HepG2 (cell line): Measurements from ENCODE around the gene MORC3. TPM values are rescaled to one million over a fixed set of nuclear protein-coding genes. Genes with fewer than 3 reads are reported as not detected.

ENCODE experiments used
- ATAC-seq: fragments of 200-7000 bp; cut with Tn5 transposase; 3 replicates; pipeline ENCODE4 v1.9.1; 2020; ENCODE audit warnings: mild to moderate bottlenecking, moderate library complexity
- BruUV-seq: library from RNA; stranded (reverse); fragments of 400-500 nt; replicated peaks from 2 replicates; lab custom pipeline; 2021; lab: Mats Ljungman, UMichigan
- CTCF ChIA-PET: fragments of 300-600 bp; formaldehyde crosslinking; extraction: SDS; loops from one replicate; lab custom pipeline; 2021; ENCODE audit warnings: low total read pairs, inconsistent platforms, low intra/inter-chr PET ratio; lab: Yijun Ruan, JAX
- POLR2A ChIA-PET: fragments of 350-600 bp; sonication (Branson Sonifier 250); formaldehyde crosslinking; loops from one replicate; lab custom pipeline; 2020; ENCODE audit warnings: antibody characterized with exemption, inconsistent platforms; lab: Yijun Ruan, JAX
- DNase-seq: peaks from one replicate; pipeline ENCODE4 v3.0.0-alpha.2; 2015; ENCODE audit warnings: low spot score
- FAIRE-seq: peaks from 3 replicates; lab custom pipeline; 2011; peaks lifted over from hg19 to GRCh38; lab: Jason Lieb, UNC
- H2AFZ ChIP-seq: one replicate; pipeline ENCODE4 v1.6.1; 2011; ENCODE audit warnings: low read length, inconsistent platforms
- H3K27ac ChIP-seq: fragments of 300-600 bp; 3 replicates; pipeline ENCODE4 v1.8.0; 2011; ENCODE audit warnings: mixed run types, mild to moderate bottlenecking, mixed read lengths, low read length, inconsistent platforms; ENCODE audit not compliant: insufficient read depth; ENCODE audit errors: extremely low read length
- H3K27me3 ChIP-seq, 2 experiments: fragments of 200-600 bp in 1 of 2; 2 replicates in 1 of 2; 3 replicates in 1 of 2; pipeline versions ENCODE4 v1.6.0 to v1.8.0; 2011; ENCODE audit warnings: low read length in 2 of 2, mild to moderate bottlenecking in 2 of 2, moderate library complexity in 2 of 2, inconsistent platforms in 1 of 2; ENCODE audit not compliant: insufficient read depth in 2 of 2, control insufficient read depth in 1 of 2
- H3K36me3 ChIP-seq, 2 experiments: fragments of 200-600 bp in 1 of 2; replicated peaks in 1 of 2; 2 replicates in 1 of 2; 3 replicates in 1 of 2; pipeline versions ENCODE4 v1.5.1 to v1.8.0; 2011; ENCODE audit warnings: low read length in 2 of 2, inconsistent platforms in 1 of 2; ENCODE audit not compliant: insufficient read depth in 2 of 2, control insufficient read depth in 1 of 2
- H3K4me1 ChIP-seq: 2 replicates; pipeline ENCODE4 v1.5.1; 2012; ENCODE audit warnings: low read length, inconsistent platforms; ENCODE audit not compliant: insufficient read depth
- H3K4me2 ChIP-seq: 2 replicates; pipeline ENCODE4 v1.6.0; 2011; ENCODE audit warnings: low read depth, low read length, inconsistent platforms
- H3K4me3 ChIP-seq, 3 experiments: fragments of 200-600 bp in 1 of 3; sonication (generic), shearing (Covaris generic) in 1 of 3; replicated peaks in 1 of 3; 2 replicates each; pipeline ENCODE4 v1.5.1; 2011 to 2016; ENCODE audit warnings: low read length in 3 of 3, inconsistent platforms in 2 of 3, low read depth in 2 of 3, mild to moderate bottlenecking in 2 of 3, control low read depth in 1 of 3, mixed read lengths in 1 of 3; ENCODE audit not compliant: insufficient read depth in 1 of 3
- H3K79me2 ChIP-seq: one replicate; pipeline ENCODE4 v1.6.1; 2011; ENCODE audit warnings: low read length, inconsistent platforms; ENCODE audit not compliant: insufficient read depth
- H3K9ac ChIP-seq: 2 replicates; pipeline ENCODE4 v1.6.0; 2011; ENCODE audit warnings: mild to moderate bottlenecking, low read depth, low read length, inconsistent platforms; ENCODE audit not compliant: insufficient read depth
- H3K9me3 ChIP-seq: 2 replicates; pipeline ENCODE4 v1.5.1; 2012; ENCODE audit warnings: mild to moderate bottlenecking, low read length
- H4K20me1 ChIP-seq: 2 replicates; pipeline ENCODE4 v1.6.0; 2011; ENCODE audit warnings: inconsistent platforms, mild to moderate bottlenecking, low read length, moderate library complexity; ENCODE audit not compliant: insufficient read depth
- ATF7-NPFF ChIP-seq: sonication (generic); formaldehyde crosslinking; IDR thresholded peaks from 2 replicates; pipeline ENCODE4 v1.8.1; 2023; ENCODE audit warnings: mild to moderate bottlenecking, low read depth, missing genetic modification reagents, moderate library complexity
- GABPB1 ChIP-seq: IDR thresholded peaks from 2 replicates; pipeline ENCODE4 v1.6.1; 2016; ENCODE audit warnings: mild to moderate bottlenecking, missing genetic modification reagents, moderate library complexity, missing compliant biosample characterization
- GMEB2 ChIP-seq: IDR thresholded peaks from 2 replicates; pipeline ENCODE4 v1.6.1; 2016; ENCODE audit warnings: missing biosample characterization, missing genetic modification reagents, low read depth
- MLLT10 ChIP-seq: sonication (generic); formaldehyde crosslinking; IDR thresholded peaks from 2 replicates; pipeline ENCODE4 v1.4.0; 2020; ENCODE audit warnings: missing genetic modification reagents
- NPAS2 ChIP-seq: sonication (generic); formaldehyde crosslinking; IDR thresholded peaks from 2 replicates; pipeline ENCODE4 v1.8.0; 2022; ENCODE audit warnings: mild to moderate bottlenecking, missing genetic modification reagents, borderline replicate concordance
- NRL ChIP-seq: sonication (generic); formaldehyde crosslinking; IDR thresholded peaks from 2 replicates; pipeline ENCODE4 v1.5.0; 2020; ENCODE audit warnings: missing genetic modification reagents, mild to moderate bottlenecking, moderate library complexity, borderline replicate concordance
- ONECUT2 ChIP-seq: sonication (generic); formaldehyde crosslinking; IDR thresholded peaks from 2 replicates; pipeline ENCODE4 v1.4.0; 2020; ENCODE audit warnings: missing genetic modification reagents
- REPIN1 ChIP-seq: sonication (generic); formaldehyde crosslinking; IDR thresholded peaks from 2 replicates; pipeline ENCODE4 v1.8.0; 2022; ENCODE audit warnings: missing genetic modification reagents, low read depth, mild to moderate bottlenecking, borderline replicate concordance
- SAP130 ChIP-seq: IDR thresholded peaks from 2 replicates; pipeline ENCODE4 v1.6.1; 2016; ENCODE audit warnings: low read depth
- SYNCRIP ChIP-seq: fragments of 200-400 bp; formaldehyde crosslinking; IDR thresholded peaks from 2 replicates; pipeline ENCODE4 v1.6.1; 2018; ENCODE audit warnings: mild to moderate bottlenecking, low read depth, low read length; ENCODE audit not compliant: insufficient read depth
- TBX3 ChIP-seq: fragments of 450-650 bp; IDR thresholded peaks from 2 replicates; pipeline ENCODE4 v1.6.1; 2017; ENCODE audit warnings: antibody characterized with exemption, mild to moderate bottlenecking, inconsistent platforms, borderline replicate concordance
- XBP1 ChIP-seq: sonication (generic); formaldehyde crosslinking; IDR thresholded peaks from 2 replicates; pipeline ENCODE4 v1.5.0; 2020; ENCODE audit warnings: missing genetic modification reagents
- ZNF256 ChIP-seq: sonication (generic); formaldehyde crosslinking; conservative IDR thresholded peaks from 2 replicates; pipeline ENCODE4 v1.4.0; 2020; ENCODE audit warnings: missing genetic modification reagents
- ZNF44 ChIP-seq: sonication (generic); formaldehyde crosslinking; IDR thresholded peaks from 2 replicates; pipeline ENCODE4 v1.5.1; 2020; ENCODE audit warnings: mild to moderate bottlenecking, missing genetic modification reagents
- ZNF703 ChIP-seq: sonication (generic); formaldehyde crosslinking; IDR thresholded peaks from 2 replicates; pipeline ENCODE4 v1.5.1; 2020; ENCODE audit warnings: missing genetic modification reagents, mild to moderate bottlenecking, moderate library complexity, borderline replicate concordance
- ZNF780A ChIP-seq: sonication (generic); formaldehyde crosslinking; IDR thresholded peaks from 2 replicates; pipeline ENCODE4 v1.8.0; 2022; ENCODE audit warnings: mild to moderate bottlenecking, missing genetic modification reagents, moderate library complexity
- ZXDC ChIP-seq: sonication (generic); formaldehyde crosslinking; IDR thresholded peaks from 2 replicates; pipeline ENCODE4 v1.5.0; 2020; ENCODE audit warnings: mild to moderate bottlenecking, missing genetic modification reagents
- WGBS: methylation state at CpG from one replicate; pipeline ENCODE4 v1.1.6; 2017; ENCODE audit warnings: low lambda C conversion rate; 5-methylcytosine and 5-hydroxymethylcytosine counted together
- in situ Hi-C: cut with HindIII; loops from 2 replicates; pipeline ENCODE4 v1.10.0; 2017; ENCODE audit warnings: low pct_unique_long_range_greater_than_20kb; ENCODE audit not compliant: extremely low pct_ligation_motif_present
- intact Hi-C: fragments of 100-400 bp; cut with micrococcal nuclease; formaldehyde crosslinking; loops from one replicate; pipeline ENCODE4 v1.10.0; 2022; ENCODE audit not compliant: unreplicated experiment
- polyA plus RNA-seq, 8 experiments: library from polyadenylated mRNA; depleted of rRNA in 3 of 8; stranded (reverse) in 7 of 8; unstranded in 1 of 8; fragments of >200 nt; fragmentation: Illumina TruSeq in 4 of 8; extraction: Trizol in 4 of 8; gene quantifications; 2 replicates each; pipeline versions ENCODE4 v1.2.1 to v1.2.3, GENCODE V29; 2011 to 2016; ENCODE audit warnings: low read depth in 4 of 8, missing spikeins in 1 of 8, mixed read lengths in 1 of 8; ENCODE audit not compliant: insufficient read depth in 1 of 8
- total RNA-seq, 5 experiments: library from RNA; depleted of rRNA; stranded (reverse); fragments of >200 nt; fragmentation: Illumina TruSeq; extraction: Trizol; gene quantifications; 2 replicates each; pipeline ENCODE4 v1.2.3, GENCODE V29; 2016; ENCODE audit warnings: low read depth in 1 of 5

MORC3 gene
- total and polyA plus RNA-seq, 2 of the 13 experiments (the other 11 are each of a cell fraction or from before 2014, with no cell fraction given): 12.9 to 19.5 TPM

DNA sequence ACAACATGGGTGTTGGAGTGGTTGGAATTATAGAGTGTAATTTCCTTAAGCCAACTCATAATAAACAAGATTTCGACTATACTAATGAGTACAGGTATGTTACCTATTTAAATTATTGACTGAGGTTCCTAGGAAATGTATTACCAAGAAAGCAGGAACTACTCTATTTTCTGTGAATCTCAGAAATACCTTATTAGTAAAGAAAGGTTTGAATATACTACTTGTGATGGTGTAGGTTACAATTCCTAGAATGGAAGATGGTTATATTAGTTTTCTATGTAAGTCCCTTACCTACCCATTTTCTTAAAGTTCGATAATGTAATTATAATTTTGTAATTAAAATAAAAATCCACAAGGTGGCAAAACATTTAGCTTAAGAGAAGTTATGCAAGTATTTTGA lies 29.3 kb downstream of the MORC3 start (continued):
- no peak for TF ChIP-seq ZXDC (CRISPR knock-in tag)
- TF ChIP-seq SYNCRIP: no peak
- TF ChIP-seq ATF7-NPFF (CRISPR knock-in tag): no peak
- TF ChIP-seq, all 625 proteins: peak for 0

DNA sequence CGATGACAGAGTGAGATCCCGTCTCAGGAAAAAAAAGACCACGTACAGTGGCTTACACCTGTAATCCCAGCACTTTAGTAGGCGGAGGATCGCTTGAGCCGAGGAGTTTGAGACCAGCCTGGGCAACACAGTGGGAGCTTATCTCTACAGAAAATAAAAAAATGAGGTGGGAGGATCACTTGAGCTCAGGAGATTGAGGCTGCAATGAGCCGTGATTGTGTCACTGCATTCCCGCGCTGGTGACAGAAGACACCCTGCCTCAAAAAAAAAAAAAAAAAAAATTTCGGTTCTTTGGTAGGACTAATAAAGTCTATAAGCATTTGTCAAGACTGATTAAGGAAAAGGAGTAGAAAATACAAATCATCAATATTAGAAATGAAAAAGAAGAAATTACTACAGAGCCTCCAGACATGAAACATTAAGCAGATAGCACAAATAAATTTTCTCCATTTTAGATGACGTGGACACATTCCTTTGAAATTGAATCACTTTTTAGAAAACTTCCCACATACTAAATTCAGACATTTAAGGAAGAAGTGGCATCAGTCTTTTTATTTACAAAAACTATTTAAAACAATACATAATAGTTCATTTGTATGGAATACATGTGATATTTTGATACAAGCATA lies 30.4 kb downstream of the MORC3 start:
- CTCF ChIA-PET: no interaction called here
- POLR2A ChIA-PET: no interaction called here

More for the DNA sequence above, 30.4 kb downstream of the MORC3 start:
- H3K4me2 ChIP-seq: no peak overlapping the region
- intact Hi-C loops (no loop called here), in situ Hi-C loops (no loop called here)
- H3K9me3 ChIP-seq: no peaks in the 10 kb centered on the region
- H3K4me1 ChIP-seq: 0 out of 2 replicates have a peak, but pooled peaks cover 7% of the 10 kb centered on the region
- no peaks in the 10 kb centered on the region; a peak in 1 of 5 replicates for H3K27me3 ChIP-seq
- no TSS peak for BruUV-seq
- TF ChIP-seq XBP1 (CRISPR knock-in tag) (no peak), ZNF44 (no peak), GABPB1 (no peak), REPIN1 (CRISPR knock-in tag) (no peak), MLLT10 (CRISPR knock-in tag) (no peak), ZNF780A (CRISPR knock-in tag) (no peak), TBX3 (no peak), ZNF256 (CRISPR knock-in tag) (no peak), GMEB2 (CRISPR knock-in tag) (no peak), NPAS2 (no peak), SAP130 (CRISPR knock-in tag) (no peak), ONECUT2 (CRISPR knock-in tag) (no peak), NRL (CRISPR knock-in tag) (no peak), ZNF703 (CRISPR knock-in tag) (no peak)
- TF ChIP-seq, all 625 proteins: peak for 0
- no peak for FAIRE-seq
- Histone ChIP-seq H3K27ac (no peak overlapping the region), H2AFZ (no peak overlapping the region), H3K36me3 (peaks cover 9 to 52% of the 10 kb centered on the region in 2 experiments), H3K79me2 (no peaks in the 10 kb centered on the region), H3K9ac (no peak overlapping the region), H4K20me1 (no peaks in the 10 kb centered on the region), H3K4me3 (no peak overlapping the region)
- ATAC-seq: no peak
- 97% methylated on average over 11 of the region's 11 CpGs for WGBS
- DNase-seq: no peak
